ENCODE measurements around the gene TGM1.
"Not testable (repeated sequence)": the region's sequence is repeated elsewhere in the genome, so short reads cannot be mapped to it uniquely, and the experiment has no call there.

The TGM1 gene

DNA sequence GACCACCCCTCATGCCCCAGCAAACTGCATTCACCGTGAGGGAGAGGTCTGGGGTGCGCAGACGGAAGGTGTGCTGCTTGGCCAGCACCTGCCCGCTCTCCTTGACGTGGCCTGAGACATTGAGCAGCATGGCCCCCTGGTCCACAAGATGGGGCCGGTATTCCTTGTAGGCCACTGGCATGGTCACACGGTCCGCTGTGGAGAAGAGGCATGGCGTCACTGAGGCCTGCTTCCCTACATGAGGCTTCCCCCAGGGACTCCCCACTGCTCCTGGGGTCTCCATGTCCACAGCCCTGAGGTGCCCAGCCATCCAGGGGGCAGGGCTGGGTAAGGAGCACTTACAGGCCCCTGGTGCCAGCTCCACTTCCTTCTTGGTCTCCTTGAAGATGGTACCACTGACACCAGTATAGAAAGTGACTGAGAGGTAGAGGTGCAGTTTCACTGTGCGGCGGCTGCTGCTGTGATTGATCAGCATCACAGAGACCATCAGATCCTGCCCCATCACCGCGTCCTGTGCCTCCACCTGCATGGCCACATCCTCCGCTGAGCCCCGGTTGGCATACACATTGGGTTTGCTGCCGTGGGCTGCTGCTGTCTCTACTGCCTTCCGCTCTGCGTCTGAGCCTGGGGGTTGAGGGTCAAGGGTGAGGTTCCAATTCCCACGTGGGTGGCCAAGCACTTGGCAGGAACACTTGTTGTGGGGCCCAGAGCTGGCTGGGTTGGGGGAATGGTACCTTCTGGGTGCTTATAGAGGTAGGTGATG lies 8.2 kb downstream of the TGM1 start:
- DNase-seq (ENCODE audit: low read depth), result no peak

DNA sequence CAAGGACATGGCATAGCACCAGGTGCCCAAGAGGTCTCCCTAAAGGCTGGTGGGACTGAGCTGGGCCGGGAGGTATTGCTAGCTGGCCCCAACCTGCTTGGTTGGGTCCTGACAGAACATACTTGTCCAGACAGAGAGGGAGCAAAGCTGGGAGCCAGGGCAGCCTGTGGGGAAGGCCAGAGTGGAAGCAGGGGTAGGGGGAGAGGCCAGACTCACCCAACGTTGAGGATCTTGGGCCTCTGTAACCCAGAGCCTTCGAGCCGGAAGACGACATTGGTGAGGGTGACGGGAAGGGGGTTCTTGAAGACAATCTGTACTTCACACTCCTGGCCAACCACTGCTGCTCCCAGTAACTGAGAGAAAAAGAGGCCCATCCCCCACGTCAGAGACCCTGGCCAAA lies 9.0 kb downstream of the TGM1 start:
- no peak for DNase-seq (ENCODE audit: low read depth)

DNA sequence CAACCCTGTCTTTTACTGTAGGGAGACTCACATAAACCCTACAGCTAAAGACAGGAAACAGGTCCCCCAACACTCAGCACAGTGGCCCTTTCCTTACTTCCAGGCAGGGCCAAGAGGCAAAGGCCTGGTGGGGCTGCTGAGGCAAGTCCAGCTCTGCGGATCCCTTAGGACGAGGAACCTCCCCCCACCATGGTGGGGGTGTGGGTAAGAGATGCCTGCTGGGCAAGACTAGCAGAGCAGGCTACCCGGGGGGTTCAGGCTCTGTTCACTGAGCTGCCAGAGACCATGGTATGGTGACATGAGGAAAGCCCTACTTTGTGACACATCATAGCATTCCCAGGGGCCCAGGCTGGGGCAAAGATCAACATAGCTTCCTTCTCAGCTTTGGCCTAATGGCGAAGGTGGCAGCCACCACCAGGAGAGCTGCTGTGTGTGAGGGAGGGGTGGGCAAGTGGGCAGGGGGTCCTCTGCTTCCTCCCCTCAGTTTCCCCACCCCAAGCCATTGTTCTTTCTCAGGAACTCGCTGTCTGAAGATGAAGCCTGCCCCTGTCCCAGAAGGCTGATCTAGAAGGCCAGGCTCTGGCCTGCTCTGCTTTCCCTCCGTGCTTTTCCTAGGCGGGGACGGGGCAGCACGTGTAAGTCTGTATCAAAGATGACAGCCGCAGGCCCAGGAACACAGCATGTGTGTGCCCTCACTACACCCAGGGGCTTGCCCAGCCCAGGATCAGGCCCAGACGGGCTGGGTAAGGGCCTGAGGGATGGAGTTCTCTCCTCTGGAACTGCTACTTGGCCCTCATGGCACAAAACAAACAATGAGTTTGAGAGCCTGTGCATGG lies 10.5 kb downstream of the TGM1 start:
- no peak for DNase-seq (ENCODE audit: low read depth)

DNA sequence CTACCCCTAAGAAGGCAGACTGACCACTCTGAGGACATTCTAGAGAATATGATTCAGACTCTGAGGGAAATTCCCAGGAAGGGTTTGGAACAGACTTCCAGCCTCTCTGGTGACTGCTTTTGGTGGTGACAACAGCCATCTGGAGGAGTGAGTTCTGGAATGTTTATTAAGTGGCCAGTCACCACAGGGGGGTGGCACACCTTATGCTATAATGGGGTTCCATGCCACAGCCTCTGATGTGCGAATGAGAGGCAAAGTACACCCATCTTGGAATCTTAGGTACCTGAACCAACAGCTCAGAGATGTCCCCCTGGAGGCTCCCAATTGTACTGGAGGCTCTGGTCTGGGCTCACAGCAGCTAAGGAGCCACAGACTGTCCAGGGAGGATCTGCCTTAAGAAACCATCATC lies 11.1 kb downstream of the TGM1 start:
- DNase-seq (ENCODE audit: low read depth), result no peak

DNA sequence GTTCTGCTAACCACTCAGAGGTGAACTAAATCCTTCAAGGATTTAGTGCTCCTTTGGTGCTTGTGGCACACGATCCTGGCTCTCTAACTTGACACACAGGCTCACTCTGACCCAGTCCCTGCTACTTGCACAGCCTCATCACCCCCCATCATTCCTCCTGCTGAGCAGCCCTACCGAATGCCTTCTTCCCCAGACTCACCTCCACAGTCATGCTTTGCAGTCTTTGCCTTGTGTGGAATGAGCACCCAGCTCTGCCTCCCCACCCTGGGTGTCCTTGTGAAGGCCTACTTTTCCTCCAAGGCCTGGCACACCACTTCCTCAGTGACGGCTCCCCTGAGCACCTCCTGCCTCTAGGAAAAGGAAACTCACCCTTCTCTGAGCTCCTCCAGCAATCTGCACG lies 12.6 kb downstream of the TGM1 start:
- no peak for DNase-seq (ENCODE audit: low read depth)

DNA sequence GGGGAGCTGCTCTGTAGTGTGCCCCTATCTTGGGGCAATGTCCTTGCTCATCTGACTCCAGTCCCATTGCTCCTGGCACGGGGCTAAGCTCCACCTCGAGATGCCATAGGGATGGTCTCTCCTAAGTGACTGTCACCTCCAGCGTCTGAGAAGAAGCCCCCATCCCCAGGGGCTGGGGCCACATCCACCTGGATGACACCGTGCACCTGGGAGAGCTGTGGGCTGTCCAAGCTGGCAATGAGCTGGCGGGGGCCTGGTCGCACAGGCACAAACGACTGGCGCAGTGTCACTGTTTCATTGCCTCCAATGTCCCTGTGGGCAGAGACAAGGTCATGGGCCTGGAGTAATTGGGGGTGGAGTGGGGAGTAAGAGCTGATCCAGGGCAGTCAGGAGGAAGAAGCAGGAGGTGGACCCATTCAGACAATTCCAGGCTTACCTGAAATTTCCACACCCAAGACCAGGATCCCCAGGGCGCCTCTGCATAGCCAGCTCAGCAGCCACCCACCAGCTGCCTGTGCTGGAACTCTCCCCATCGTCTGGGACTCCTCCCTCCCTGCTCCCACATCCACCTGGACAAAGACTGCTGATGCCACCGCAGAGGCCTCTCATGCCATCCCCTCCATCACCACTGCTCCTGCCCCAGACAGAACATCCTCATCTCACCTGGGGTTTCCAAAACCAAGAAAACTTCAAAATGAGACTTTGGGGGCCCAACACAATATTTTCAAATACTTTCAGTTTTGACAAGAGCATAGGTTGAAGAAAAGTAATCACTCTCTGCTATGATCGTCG lies 13.6 kb downstream of the TGM1 start:
- no peak for DNase-seq (ENCODE audit: low read depth)

DNA sequence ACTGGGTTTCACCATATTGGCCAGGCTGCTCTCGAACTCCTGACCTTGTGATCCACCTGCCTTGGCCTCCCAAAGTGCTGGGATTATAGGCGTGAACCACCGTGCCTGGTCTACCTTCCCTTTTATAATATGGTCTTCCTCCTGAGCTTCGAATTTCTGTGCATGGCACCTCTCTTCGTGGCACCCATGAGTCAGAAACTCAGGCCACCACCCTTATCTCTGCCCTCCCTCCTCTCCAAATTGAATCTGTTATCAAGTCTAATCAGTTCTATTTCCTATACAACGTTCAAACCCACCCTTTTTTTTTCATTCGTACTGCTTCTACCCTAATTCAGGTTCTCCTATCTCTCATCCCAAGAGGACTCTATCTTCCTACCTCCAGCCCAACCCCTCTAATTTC lies 15.6 kb downstream of the TGM1 start:
- DNase-seq (ENCODE audit: low read depth), result no peak

DNA sequence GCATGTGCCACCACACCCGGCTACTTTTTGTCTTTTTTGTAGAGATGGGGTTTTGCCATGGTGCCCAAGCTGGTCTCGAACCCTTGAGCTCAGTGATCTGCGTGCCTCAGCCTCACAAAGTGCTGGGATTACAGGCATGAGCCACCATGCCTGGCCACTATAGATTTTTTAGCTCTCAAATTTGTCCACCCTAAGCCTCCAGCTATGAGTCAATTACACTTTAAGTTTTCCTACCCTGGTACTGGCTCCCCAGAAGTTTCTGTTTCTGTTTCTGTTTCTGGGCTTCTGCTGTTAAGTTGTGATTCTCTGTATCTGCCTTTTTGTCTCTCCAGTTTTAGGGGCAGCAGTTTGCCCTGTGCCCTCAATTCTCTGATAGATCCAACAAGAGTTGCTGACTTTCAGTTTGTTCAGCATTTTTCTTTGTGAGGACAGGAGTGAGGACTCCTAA lies 16.2 kb downstream of the TGM1 start:
- DNase-seq (ENCODE audit: low read depth), result no peak

DNA sequence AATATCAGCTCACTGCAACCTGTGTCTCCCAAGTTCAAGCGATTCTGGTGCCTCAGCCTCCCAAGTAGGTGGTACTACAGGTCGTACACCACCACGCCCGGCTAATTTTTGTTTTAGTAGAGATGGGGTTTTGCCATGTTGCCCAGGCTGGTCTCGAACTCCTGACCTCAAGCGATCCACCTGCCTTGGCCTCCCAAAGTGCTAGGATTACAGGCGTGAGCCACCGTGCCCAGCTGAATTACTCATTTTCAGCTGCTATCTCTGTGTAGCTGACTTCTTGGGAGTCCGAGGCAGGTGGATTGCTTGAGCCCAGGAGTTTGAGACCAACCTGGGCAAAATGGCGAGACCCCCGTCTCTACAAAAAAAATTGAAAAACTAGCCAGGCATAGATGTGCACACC lies 17.6 kb downstream of the TGM1 start:
- not testable (repeated sequence) for DNase-seq (ENCODE audit: low read depth)

DNA sequence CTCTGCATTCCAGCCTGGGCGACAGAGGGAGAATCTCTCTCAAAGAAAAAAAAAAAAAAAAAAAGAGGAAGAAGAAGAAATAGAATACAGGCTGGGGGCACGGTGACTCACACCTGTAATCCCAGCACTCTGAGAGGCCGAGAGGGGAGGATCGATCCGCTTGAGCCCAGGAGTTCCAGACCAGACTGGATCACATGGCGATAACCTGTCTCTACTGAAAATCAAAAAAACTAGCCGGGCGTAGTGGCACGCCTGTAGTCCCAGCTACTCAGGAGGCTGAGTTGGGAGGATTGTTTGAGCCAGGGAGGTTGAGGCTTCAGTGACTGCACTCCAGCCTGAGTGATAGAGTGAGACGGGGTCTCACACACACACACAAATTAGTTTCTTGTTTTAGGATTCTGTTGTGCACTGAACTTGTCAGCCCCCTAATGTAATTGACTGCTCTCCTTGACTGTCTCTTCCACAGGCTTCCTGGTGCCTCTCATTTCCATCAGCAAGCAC lies 19.6 kb downstream of the TGM1 start:
- no peak for DNase-seq (ENCODE audit: low read depth)

DNA sequence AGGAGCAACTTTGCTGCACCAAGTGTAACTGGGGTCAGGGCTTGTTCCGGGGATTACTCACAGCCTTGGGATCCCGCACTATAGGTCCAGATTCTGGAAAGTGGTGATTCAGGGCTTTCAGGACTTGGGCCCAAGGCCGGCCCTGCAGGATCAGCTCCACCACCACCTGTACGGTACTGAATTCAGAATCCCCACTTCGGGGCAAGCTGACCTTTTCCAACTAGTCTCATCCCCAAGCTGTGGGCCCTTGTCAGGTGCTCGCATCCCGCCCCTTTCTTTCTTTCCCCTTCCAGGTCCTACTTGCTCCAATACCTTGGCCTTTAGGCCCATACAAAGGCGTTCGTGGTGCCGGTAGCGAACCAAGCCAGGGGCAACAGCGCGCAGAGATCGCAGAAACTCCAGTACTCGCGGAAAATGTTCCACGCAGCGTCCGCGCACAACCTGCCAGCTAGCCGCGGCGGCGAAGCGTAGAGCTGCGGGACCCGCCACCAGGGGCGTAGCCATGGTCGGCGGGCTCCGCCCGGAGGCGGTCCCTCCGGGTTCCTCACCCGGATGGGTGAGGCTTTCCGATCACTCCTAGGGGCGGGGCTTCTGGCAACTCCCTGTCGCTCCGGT lies 21.0 kb downstream of the TGM1 start:
- peak; percentile 83 for DNase-seq (ENCODE audit: low read depth)

DNA sequence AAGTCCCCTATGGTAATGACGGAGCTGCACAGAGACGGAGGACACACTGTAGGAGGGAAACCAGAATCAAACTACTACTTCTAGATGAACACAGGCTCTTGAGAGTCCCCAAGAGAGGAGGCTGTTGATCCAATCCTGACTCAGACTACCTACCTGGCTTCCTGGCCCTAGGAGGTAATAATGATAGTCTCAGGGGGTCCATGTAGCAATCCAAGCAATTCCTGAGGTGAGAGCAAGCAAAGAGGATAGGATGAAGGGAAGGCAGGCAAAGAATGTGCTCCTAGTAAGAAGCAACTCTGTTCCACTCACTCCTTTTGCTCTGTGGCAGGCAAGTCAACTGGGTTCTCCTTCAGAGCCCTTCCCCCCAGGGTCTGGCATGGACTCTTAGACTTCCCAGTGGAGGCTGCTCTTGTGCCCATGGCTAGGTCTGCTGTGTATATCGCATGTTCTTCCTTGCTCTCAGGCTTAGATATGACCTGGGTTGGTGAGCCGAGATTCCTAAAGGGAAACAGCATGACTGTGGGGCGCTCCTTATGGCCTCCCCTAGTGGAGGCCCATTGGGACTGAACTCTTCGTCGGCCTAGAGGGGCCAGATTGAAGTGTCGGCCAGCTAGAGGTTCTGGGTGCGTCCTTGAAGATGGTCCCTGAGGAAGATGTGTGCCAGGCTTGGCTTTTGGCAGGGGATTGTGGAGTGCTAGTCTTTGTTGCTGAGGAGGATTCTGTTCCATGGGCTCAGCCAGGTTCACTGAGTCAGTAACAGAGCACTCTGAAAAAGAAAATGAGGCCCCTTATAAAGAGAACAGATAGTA lies 22.7 kb downstream of the TGM1 start:
- no peak for DNase-seq (ENCODE audit: low read depth)

DNA sequence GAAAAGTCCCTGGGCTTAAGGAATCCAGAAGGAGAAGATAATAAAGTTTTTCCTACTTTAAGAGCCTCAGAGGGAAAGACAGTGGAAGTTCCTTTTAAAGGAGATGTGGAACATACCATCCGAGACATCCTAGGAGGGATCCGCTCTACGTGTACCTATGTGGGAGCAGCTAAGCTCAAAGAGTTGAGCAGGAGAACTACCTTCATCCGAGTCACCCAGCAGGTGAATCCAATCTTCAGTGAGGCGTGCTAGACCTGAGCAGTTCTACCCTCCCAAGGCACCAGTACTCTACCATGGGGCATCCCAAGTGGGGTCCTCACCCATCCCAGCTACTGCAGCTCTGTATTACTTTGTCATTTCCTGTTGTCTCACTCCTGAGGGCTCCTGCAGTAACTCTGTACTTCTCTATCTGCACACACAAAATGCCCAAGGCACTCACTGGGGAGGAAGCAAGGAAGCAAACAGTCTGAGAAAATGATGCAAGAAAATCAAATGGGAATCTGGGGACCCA lies 24.4 kb downstream of the TGM1 start:
- DNase-seq (ENCODE audit: low read depth), result no peak

DNA sequence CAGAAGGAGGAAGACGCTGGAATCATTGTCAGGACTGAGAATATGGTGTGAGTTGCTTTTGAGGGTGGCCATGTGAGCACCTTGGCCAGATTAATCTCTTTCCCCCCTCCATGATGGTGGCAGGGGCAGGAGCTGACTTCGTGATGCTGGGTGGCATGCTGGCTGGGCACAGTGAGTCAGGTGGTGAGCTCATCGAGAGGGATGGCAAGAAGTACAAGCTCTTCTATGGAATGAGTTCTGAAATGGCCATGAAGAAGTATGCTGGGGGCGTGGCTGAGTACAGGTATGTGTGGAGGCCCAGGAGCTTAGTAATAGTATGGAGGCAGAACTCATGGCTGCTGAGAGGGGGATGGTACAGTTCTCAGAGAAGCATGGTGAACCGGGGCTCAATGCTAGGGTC lies 24.9 kb downstream of the TGM1 start:
- no peak for DNase-seq (ENCODE audit: low read depth)

DNA sequence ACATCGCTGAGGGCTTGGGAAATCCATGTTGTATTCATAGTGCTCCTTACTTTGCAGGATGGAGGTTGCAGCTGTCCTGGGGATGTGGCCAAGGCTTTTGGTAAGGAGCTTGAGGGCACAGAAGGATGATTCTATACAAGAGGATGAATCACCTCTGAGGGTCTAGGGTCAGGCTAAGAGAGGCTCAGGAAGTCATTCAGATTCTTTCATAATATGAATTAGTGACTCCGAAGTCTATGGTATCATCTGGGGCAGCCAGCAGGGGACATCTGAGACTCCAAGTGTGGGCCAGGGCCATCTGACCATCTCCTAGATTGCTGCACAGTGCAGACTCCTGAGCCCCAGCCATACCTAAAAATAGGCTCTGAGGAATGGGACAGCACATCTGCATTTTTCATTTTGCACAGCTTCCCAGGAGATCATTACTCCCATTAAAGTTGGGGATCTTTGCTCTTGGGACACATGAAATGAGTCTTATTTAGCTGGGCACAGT lies 25.5 kb downstream of the TGM1 start:
- no peak for DNase-seq (ENCODE audit: low read depth)

DNA sequence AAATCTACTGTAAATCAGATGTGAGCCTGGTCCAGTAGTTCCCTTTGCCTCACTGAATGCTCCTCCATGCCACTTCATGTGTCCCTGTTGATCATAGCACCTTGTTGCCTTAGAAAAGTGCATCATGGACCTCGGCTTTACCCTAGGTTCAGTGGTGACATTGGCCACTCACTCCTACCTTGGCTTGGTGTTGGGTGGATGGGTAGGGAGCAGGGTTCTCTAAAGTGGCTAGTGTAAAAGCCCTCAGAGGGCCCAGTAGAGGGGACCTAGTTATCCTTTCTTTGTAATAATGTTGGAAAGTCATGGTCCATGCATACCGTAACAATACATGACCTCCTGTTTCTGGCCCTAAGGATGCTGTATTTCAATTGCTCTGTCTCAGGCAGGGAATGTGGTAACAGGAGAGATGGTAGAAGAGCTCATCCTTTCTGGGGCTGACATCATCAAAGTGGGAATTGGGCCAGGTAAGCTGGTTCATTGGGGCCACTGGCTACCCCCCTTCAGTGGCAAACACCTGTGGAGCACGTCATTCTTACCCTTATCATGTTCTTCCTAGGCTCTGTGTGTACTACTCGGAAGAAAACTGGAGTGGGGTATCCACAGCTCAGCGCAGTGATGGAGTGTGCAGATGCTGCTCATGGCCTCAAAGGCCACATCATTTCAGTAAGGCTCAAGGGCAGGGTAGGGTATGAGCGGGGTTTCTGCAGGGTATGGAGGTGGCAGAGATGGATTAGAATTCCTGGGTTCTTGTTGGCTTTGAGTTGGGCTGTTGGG lies 26.1 kb downstream of the TGM1 start:
- no peak for DNase-seq (ENCODE audit: low read depth)

DNA sequence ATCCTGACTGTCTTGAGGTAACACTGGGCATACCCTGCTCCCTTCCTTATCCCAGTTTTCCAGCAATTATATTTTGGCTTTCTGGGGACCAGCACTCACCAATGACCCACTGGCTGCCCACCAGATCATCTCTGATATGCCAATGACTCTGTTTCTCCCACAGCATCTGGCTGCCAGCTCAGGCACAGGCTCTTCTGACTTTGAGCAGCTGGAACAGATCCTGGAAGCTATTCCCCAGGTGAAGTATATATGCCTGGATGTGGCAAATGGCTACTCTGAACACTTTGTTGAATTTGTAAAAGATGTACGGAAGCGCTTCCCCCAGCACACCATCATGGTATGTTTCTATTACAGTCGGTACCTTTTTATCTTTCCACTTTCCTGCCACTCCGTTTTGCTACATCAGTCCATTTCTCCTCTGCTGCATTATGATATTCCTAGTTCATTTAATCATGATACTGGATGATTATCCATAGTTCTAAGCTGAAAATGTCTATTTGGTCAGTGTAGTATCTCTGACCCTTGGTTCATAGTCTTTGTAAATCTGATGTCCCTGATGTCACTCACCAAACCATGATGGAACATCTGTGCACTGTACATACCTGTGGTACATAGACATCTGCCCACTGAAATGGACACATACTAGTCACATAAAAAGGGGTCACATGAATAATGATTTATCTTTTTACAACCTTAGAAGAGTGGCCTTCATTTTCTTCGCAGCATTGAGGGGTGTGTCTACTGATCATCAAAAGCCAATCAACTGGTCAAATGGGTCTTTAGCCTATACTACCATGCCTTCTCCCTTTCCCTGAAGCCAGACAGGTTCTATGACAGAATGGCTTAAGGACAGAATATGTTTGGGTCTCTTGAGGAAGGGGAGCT lies 26.9 kb downstream of the TGM1 start:
- no peak for DNase-seq (ENCODE audit: low read depth)

DNA sequence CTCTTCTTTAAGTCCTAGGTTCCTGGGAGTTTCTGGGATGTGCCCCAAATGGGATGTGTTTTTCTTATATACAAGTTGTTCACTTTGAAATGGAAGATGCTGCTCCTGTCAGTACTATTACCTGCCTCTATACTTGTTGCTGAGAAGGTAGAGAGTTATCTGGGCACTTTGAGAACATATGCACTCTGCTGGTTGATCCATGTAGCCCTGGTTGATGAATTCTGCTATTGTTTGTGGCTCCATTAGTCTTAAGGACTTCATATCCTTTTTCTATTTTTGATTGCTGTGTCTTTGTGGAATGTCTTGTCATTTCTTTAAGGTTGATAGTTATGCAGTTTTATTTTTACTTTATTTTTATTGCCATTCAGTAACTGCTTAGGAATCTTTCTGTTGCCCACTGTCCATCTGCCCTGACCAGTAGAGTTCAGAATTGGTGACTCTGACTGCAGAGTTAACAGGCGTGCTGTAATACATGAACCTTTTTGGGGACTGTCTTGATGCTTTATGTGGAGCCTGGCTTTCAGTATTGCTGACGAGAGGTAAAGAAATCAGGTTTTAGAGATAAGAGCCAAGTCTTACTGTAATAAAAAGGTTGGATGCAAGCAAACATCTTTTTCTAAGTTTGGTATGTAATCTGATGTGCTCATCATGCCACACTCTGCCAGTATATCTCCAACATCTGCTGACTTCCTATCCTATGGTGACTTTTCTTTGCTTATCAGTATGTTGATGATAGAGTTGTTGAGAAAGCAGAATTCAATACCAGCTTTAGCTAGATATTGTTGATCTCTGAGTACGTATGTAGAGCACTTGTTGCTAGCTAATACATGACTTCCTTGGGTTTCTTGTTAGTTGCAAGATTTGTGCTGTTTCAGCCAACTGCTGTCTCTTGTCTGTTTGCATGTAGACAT lies 28.6 kb downstream of the TGM1 start:
- no peak for DNase-seq (ENCODE audit: low read depth)

Measured in stimulated activated CD8-positive, alpha-beta memory T cell treated with anti-CD3 and anti-CD28 coated beads, Interleukin-7, amount 100 ng/mL, for 24 hours (primary cell).